GM12878 (cell line): Measurements from ENCODE around the gene GIPC1. TPM values are rescaled to one million over a fixed set of nuclear protein-coding genes. Genes with fewer than 3 reads are reported as not detected.
A peak's percentile ranks its signal among the peaks of the same experiment; 100 is the strongest.

Experiments used
- ATAC-seq: fragments of 200-7000 bp; cut with Tn5 transposase; 3 replicates; pipeline ENCODE4 v1.9.1; 2020; ENCODE audit warnings: mild to moderate bottlenecking, moderate library complexity
- BruUV-seq: library from RNA; stranded (reverse); fragments of 400-500 nt; replicated peaks from 2 replicates; lab custom pipeline; 2021; lab: Mats Ljungman, UMichigan
- CTCF ChIA-PET: fragments of 300-600 bp; sonication (Branson Sonifier 250); formaldehyde crosslinking; extraction: SDS; loops from one replicate; lab custom pipeline; 2021; ENCODE audit warnings: inconsistent platforms; lab: Yijun Ruan, JAX
- POLR2A ChIA-PET: fragments of 350-600 bp; formaldehyde crosslinking; extraction: SDS; loops from one replicate; lab custom pipeline; 2021; ENCODE audit warnings: inconsistent platforms; lab: Charles Lee
- RAD21 ChIA-PET: fragments of 300-600 bp; sonication (Branson Sonifier 250); formaldehyde crosslinking; loops from one replicate; lab custom pipeline; 2023; ENCODE audit warnings: antibody characterized with exemption; ENCODE audit not compliant: unreplicated experiment; lab: Charles Lee
- SMC1A ChIA-PET: fragments of 300-600 bp; sonication (Branson Sonifier 250); formaldehyde crosslinking; loops from one replicate; lab custom pipeline; 2023; ENCODE audit not compliant: unreplicated experiment, uncharacterized antibody; lab: Charles Lee
- DNase-seq: peaks from one replicate; pipeline ENCODE4 v3.0.0-alpha.2; 2011; ENCODE audit warnings: low read depth, low spot score
- FAIRE-seq: peaks from 3 replicates; lab custom pipeline; 2011; peaks lifted over from hg19 to GRCh38; lab: Jason Lieb, UNC
- H2AFZ ChIP-seq: 2 replicates; pipeline ENCODE4 v1.6.0; 2011; ENCODE audit warnings: low read depth, low read length, control low read depth; ENCODE audit not compliant: control insufficient read depth
- H3K27ac ChIP-seq: 2 replicates; pipeline ENCODE4 v1.5.1; 2011; ENCODE audit warnings: control low read depth; ENCODE audit not compliant: control insufficient read depth, insufficient read depth
- H3K27me3 ChIP-seq, 2 experiments: replicated peaks in 1 of 2; 2 replicates each; pipeline versions ENCODE4 v1.6.0 to v1.6.1; 2011; ENCODE audit warnings: low read length in 1 of 2; ENCODE audit not compliant: control insufficient read depth in 2 of 2, insufficient read depth in 2 of 2
- H3K36me3 ChIP-seq, 2 experiments: 2 replicates each; pipeline ENCODE4 v1.5.1; 2011; ENCODE audit warnings: low read length in 1 of 2; ENCODE audit not compliant: control insufficient read depth in 2 of 2, insufficient read depth in 2 of 2
- H3K4me1 ChIP-seq: 2 replicates; pipeline ENCODE4 v1.6.1; 2011; ENCODE audit warnings: mild to moderate bottlenecking, low read length, moderate library complexity, mixed read lengths; ENCODE audit not compliant: control insufficient read depth, insufficient read depth
- H3K4me2 ChIP-seq: 2 replicates; pipeline ENCODE4 v1.6.0; 2011; ENCODE audit warnings: control low read depth; ENCODE audit not compliant: control insufficient read depth, insufficient read depth
- H3K4me3 ChIP-seq: fragments of 200-600 bp; sonication (generic); 2 replicates; pipeline ENCODE4 v1.5.1; 2016
- H3K79me2 ChIP-seq: 2 replicates; pipeline ENCODE4 v1.6.0; 2011; ENCODE audit warnings: low read length; ENCODE audit not compliant: control insufficient read depth, insufficient read depth
- H3K9ac ChIP-seq: 2 replicates; pipeline ENCODE4 v1.8.0; 2011; ENCODE audit warnings: low read length, control low read depth, mixed read lengths; ENCODE audit not compliant: control insufficient read depth, insufficient read depth
- H3K9me3 ChIP-seq: replicated peaks from 3 replicates; pipeline ENCODE4 v1.5.1; 2011; ENCODE audit warnings: mild to moderate bottlenecking, low read length; ENCODE audit not compliant: control insufficient read depth, insufficient read depth
- H4K20me1 ChIP-seq: 2 replicates; pipeline ENCODE4 v1.6.0; 2011; ENCODE audit not compliant: control insufficient read depth, insufficient read depth
- ATF7 ChIP-seq: fragments of 450-650 bp; IDR thresholded peaks from 2 replicates; pipeline ENCODE4 v1.6.1; 2016; ENCODE audit warnings: low read depth, mild to moderate bottlenecking
- EP300 ChIP-seq, 2 experiments: fragments of 150-350 bp in 1 of 2; IDR thresholded peaks; 2 replicates each; pipeline ENCODE4 v1.6.1; 2011 to 2012; ENCODE audit warnings: low read depth in 2 of 2, low read length in 2 of 2, borderline replicate concordance in 1 of 2, improper control_type of control experiment in 1 of 2, inconsistent platforms in 1 of 2; ENCODE audit not compliant: control insufficient read depth in 1 of 2
- HCFC1 ChIP-seq: fragments of 150-350 bp; IDR thresholded peaks from 2 replicates; pipeline ENCODE4 v1.6.1; 2014; ENCODE audit warnings: low read length
- IKZF1 ChIP-seq: fragments of 450-650 bp; conservative IDR thresholded peaks from 2 replicates; pipeline ENCODE4 v1.6.1; 2017; ENCODE audit warnings: antibody characterized with exemption, mild to moderate bottlenecking
- IRF4 ChIP-seq: IDR thresholded peaks from 2 replicates; pipeline ENCODE4 v1.6.1; 2011; ENCODE audit warnings: low read depth, low read length
- MXI1 ChIP-seq: fragments of 150-350 bp; IDR thresholded peaks from 2 replicates; pipeline ENCODE4 v1.6.1; 2011; ENCODE audit warnings: low read depth, mild to moderate bottlenecking, inconsistent platforms, low read length, improper control_type of control experiment
- MYC ChIP-seq: IDR thresholded peaks from 2 replicates; pipeline ENCODE4 v1.6.1; 2011; ENCODE audit warnings: mild to moderate bottlenecking, low read length, moderate library complexity, inconsistent platforms; ENCODE audit not compliant: insufficient read depth, insufficient replicate concordance, insufficient read length, severe bottlenecking
- SPI1 ChIP-seq: IDR thresholded peaks from 2 replicates; pipeline ENCODE4 v1.6.1; 2011; ENCODE audit warnings: low read depth, mild to moderate bottlenecking, low read length, moderate library complexity, borderline replicate concordance; ENCODE audit not compliant: insufficient read depth
- TCF3 ChIP-seq: IDR thresholded peaks from 2 replicates; pipeline ENCODE4 v1.6.1; 2012; ENCODE audit warnings: low read depth, mild to moderate bottlenecking, low read length, borderline replicate concordance; ENCODE audit not compliant: insufficient read depth
- WGBS: methylation state at CpG from one replicate; pipeline ENCODE4 v1.1.6; 2016; ENCODE audit warnings: low lambda C conversion rate; ENCODE audit not compliant: insufficient replicate concordance, insufficient coverage; ENCODE audit errors: missing lambda C conversion rate; 5-methylcytosine and 5-hydroxymethylcytosine counted together
- in situ Hi-C: fragments of 300-500 bp; cut with MboI; formaldehyde crosslinking; loops from 9 replicates; pipeline ENCODE4 v1.14.3; 2018; ENCODE audit warnings: mixed read lengths
- intact Hi-C: fragments of 100-400 bp; cut with micrococcal nuclease; formaldehyde crosslinking; loops from one replicate; pipeline ENCODE4 v1.14.2; 2022; ENCODE audit not compliant: unreplicated experiment
- polyA plus RNA-seq, 11 experiments: library from polyadenylated mRNA; depleted of rRNA in 4 of 11; unstranded in 6 of 11; stranded (reverse) in 5 of 11; fragments of >200 nt; fragmentation: Nextera tagmentation in 4 of 11; fragmentation: Illumina TruSeq in 1 of 11; extraction: Ambion mirVana in 4 of 11; extraction: Trizol in 1 of 11; gene quantifications; 1 replicate in 1 of 11; 2 replicates in 10 of 11; pipeline versions ENCODE4 v1.2.1 to v1.2.3, GENCODE V29; 2011 to 2016; ENCODE audit warnings: inconsistent platforms in 2 of 11, missing spikeins in 2 of 11, low read depth in 1 of 11
- total RNA-seq, 4 experiments: library from RNA; depleted of rRNA in 3 of 4; stranded (reverse); fragments of >200 nt in 3 of 4; fragmentation: Illumina TruSeq in 1 of 4; extraction: Trizol in 1 of 4; gene quantifications; 2 replicates each; pipeline versions ENCODE4 v1.2.1 to v1.2.3, GENCODE V29; 2013 to 2021
- TF ChIP-seq, protein P1 (sequence below): fragments of 450-650 bp; IDR thresholded peaks from 2 replicates; pipeline ENCODE4 v1.6.1; 2017; ENCODE audit warnings: antibody characterized with exemption, mild to moderate bottlenecking, moderate library complexity
- TF ChIP-seq, protein P2 (sequence below): fragments of 450-650 bp; IDR thresholded peaks from 2 replicates; pipeline ENCODE4 v1.6.1; 2016; ENCODE audit warnings: mild to moderate bottlenecking

GIPC1 gene
- total and polyA plus RNA-seq, 10 of the 15 experiments (the other 5 are each of a cell fraction or from before 2014, with no cell fraction given): 0.47 to 24.1 (median 13.6) TPM

DNA sequence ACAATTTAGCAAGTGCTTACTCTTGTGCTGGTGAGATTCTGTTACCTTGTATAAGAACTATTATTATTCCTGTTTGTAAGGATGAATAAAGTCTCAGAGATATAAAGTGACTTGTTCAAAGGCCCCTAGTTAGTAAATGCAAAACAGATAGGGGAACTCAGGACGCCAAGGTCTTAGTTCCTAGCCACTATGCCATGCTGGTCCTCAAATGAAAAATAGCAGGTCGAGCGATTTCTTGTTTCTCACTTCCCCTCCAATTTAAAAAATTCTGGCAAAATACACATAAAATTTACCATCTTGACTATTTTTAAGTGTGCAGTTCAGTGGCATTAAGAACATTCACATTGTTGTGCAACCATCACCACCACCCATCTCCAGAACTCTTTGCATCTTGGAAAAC lies 34.6 kb upstream of the GIPC1 start:
- in situ Hi-C loops: no loop called here
- DNase-seq: no peak
- Histone ChIP-seq H3K9ac (peak overlapping the region; percentile 79; the same call in 1 of the 2 replicates), H2AFZ (no peak overlapping the region), H3K4me2 (peak overlapping the region; percentile 66), H3K9me3 (no peaks in the 10 kb centered on the region), H3K36me3 (peaks cover 0 to 5% of the 10 kb centered on the region in 2 experiments; a peak in 1 of 4 replicates), H4K20me1 (no peaks in the 10 kb centered on the region), H3K4me3 (peak overlapping the region; percentile 79; the same call in 1 of the 2 replicates), H3K27me3 (no peaks in the 10 kb centered on the region), H3K27ac (peak overlapping the region; percentile 80; the same call in 1 of the 2 replicates), H3K4me1 (peaks cover 5% of the 10 kb centered on the region; the same call in 1 of the 2 replicates), H3K79me2 (peaks cover 16% of the 10 kb centered on the region)
- TF ChIP-seq IRF4 (no peak), SPI1 (peak; percentile 57; the same call in 1 of the 2 replicates), ATF7 (no peak)
- ChIA-PET RAD21 (no interaction called here), CTCF (interaction anchor here (1.4 kb wide), 1 partner anchor 13 kb away, joined by 5 read pairs; the partner anchor contains the start of gene DNAJB1), POLR2A (interaction anchor here (2.1 kb wide), 1 partner anchor 12 kb away, joined by 12 read pairs; the partner anchor contains the start of gene DNAJB1), SMC1A (interaction anchor here (1.0 kb wide), 1 partner anchor 27 kb away, joined by 3 read pairs; no protein-coding TSS in a partner anchor)
- no TSS peak for BruUV-seq
- 18% methylated on average over 3 of the region's 3 CpGs for WGBS
- intact Hi-C loops: no loop called here
- ATAC-seq: no peak
- no peak for FAIRE-seq

DNA sequence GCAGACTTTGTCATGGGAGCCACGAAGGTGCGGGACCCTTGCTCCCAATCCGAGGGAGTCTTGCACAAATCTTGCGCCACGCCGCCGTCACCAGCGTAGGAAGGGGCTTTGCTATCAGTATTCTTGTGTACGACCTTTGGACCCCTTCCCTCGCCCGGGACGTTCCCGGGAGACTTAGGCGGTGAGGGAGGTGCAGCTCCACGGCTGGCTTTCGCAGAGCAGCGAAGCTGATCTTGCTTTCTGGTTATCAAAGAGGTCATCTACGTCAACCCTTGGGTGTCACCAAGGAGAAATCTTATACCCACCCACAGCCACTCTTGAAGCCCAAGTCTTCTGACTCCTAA lies 34.0 kb upstream of the GIPC1 start:
- H3K79me2 ChIP-seq: peaks cover 16% of the 10 kb centered on the region
- RAD21 ChIA-PET: no interaction called here
- no peak for DNase-seq
- CTCF ChIA-PET: interaction anchor here (1.4 kb wide), 1 partner anchor 12 kb away, joined by 5 read pairs; the partner anchor contains the start of gene DNAJB1
- H3K27ac ChIP-seq: peak overlapping the region; percentile 80
- H3K4me1 ChIP-seq: peaks cover 5% of the 10 kb centered on the region; the same call in 1 of the 2 replicates
- POLR2A ChIA-PET: interaction anchor here (1.3 to 2.1 kb wide), 2 partner anchors 10 to 12 kb away, joined by 3 to 12 read pairs; partner anchors contain the start of gene DNAJB1
- H3K4me2 ChIP-seq: peak overlapping the region; percentile 66
- intact Hi-C loops: no loop called here
- no peak for FAIRE-seq
- ATAC-seq: peak; percentile 21
- peaks cover 0 to 5% of the 10 kb centered on the region in 2 experiments; a peak in 1 of 4 replicates for H3K36me3 ChIP-seq
- no peaks in the 10 kb centered on the region for H3K9me3 ChIP-seq
- BruUV-seq: no TSS peak
- H2AFZ ChIP-seq: peak overlapping the region; percentile 99
- SMC1A ChIA-PET: interaction anchor here (1.0 kb wide), 1 partner anchor 27 kb away, joined by 3 read pairs; no protein-coding TSS in a partner anchor
- peak overlapping the region; percentile 79 for H3K4me3 ChIP-seq
- WGBS: 0% methylated on average over 18 of the region's 18 CpGs
- H3K27me3 ChIP-seq: no peaks in the 10 kb centered on the region
- in situ Hi-C loops: no loop called here
- H4K20me1 ChIP-seq: no peaks in the 10 kb centered on the region
- peak overlapping the region; percentile 79 for H3K9ac ChIP-seq
- TF ChIP-seq ATF7 (no peak), MXI1 (0 out of 2 replicates have a peak, but pooled peaks have one; percentile 19), EP300 (IDR thresholded peaks at IDR 0.05; ENCODE audit: borderline replicate concordance in 1 of 2, control insufficient read depth in 1 of 2, low read depth in 2 of 2, low read length in 2 of 2) (no peak), IKZF1 (peak; percentile 44), HCFC1 (0 out of 2 replicates have a peak, but pooled peaks have one; percentile 11), MYC (no peak), TCF3 (no peak)
- TF ChIP-seq, protein P1, sequence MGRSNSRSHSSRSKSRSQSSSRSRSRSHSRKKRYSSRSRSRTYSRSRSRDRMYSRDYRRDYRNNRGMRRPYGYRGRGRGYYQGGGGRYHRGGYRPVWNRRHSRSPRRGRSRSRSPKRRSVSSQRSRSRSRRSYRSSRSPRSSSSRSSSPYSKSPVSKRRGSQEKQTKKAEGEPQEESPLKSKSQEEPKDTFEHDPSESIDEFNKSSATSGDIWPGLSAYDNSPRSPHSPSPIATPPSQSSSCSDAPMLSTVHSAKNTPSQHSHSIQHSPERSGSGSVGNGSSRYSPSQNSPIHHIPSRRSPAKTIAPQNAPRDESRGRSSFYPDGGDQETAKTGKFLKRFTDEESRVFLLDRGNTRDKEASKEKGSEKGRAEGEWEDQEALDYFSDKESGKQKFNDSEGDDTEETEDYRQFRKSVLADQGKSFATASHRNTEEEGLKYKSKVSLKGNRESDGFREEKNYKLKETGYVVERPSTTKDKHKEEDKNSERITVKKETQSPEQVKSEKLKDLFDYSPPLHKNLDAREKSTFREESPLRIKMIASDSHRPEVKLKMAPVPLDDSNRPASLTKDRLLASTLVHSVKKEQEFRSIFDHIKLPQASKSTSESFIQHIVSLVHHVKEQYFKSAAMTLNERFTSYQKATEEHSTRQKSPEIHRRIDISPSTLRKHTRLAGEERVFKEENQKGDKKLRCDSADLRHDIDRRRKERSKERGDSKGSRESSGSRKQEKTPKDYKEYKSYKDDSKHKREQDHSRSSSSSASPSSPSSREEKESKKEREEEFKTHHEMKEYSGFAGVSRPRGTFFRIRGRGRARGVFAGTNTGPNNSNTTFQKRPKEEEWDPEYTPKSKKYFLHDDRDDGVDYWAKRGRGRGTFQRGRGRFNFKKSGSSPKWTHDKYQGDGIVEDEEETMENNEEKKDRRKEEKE: no peak
- TF ChIP-seq, protein P2, sequence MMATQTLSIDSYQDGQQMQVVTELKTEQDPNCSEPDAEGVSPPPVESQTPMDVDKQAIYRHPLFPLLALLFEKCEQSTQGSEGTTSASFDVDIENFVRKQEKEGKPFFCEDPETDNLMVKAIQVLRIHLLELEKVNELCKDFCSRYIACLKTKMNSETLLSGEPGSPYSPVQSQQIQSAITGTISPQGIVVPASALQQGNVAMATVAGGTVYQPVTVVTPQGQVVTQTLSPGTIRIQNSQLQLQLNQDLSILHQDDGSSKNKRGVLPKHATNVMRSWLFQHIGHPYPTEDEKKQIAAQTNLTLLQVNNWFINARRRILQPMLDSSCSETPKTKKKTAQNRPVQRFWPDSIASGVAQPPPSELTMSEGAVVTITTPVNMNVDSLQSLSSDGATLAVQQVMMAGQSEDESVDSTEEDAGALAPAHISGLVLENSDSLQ: no peak
